Mesangial cell (primary cell): ENCODE results near the gene CD99. TPM values are rescaled to one million over a fixed set of nuclear protein-coding genes. Genes with fewer than 3 reads are reported as not detected.

ENCODE experiments used
- total RNA-seq: library from RNA; depleted of rRNA; stranded (reverse); fragments of >200 nt; gene quantifications from 2 replicates; pipeline ENCODE4 v1.2.3, GENCODE V29; 2015

The CD99 gene, protein sequence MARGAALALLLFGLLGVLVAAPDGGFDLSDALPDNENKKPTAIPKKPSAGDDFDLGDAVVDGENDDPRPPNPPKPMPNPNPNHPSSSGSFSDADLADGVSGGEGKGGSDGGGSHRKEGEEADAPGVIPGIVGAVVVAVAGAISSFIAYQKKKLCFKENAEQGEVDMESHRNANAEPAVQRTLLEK
- total RNA-seq, result 254 and 265 TPM in 2 replicates

DNA sequence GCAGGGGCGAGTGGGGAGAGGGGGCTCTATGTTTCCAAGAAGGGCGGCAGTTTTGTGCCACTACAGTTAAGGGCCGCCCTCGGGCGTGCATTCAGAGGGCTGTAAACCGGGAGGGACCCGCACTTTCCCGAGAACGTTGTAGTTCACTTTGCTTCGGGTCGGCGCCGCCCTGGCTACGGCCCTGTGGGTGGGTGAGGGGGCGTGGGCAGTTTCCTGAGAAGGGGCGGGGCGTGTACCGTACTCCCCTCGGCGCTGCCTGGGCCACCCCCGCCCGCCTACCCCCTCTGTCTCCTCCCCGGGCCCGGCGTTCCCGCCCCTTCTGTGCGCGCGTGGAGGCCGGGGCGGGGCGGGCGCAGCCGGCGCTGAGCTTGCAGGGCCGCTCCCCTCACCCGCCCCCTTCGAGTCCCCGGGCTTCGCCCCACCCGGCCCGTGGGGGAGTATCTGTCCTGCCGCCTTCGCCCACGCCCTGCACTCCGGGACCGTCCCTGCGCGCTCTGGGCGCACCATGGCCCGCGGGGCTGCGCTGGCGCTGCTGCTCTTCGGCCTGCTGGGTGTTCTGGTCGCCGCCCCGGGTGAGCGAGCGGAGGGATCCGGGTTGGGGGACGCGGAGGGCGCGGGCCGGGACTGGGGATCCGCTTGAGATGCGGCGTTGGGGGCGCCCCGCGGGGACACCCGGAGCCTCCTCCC is at the start of gene CD99:
Gene CD99, plus strand, starts transcription at position 440 of the 687 bp plus-strand sequence. Its CDS starts 66 bp downstream, at position 506.

DNA sequence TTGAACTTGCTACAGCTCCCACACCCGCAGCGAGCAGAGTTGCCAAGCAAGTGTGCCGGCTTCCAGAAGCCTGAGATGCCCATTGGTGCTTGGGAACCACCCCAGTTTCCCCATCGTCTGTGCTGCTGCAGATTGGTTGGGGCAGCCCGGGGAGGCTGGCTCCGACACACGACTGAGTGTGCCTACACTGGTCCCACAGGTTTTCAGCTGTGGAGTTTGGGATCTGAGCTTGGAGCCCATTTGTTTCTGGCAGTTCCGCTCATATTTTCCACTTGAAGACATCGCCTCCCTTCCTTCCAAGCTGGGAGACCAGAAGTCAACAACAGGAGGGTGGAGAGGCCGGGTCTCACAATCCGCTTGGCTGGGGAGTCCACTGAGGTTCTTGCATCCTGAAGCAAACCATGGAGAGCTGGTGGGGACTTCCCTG is 60.8 kb downstream of the CD99 start, which contains the start of gene XG:
Gene XG, plus strand, starts transcription at position 167 of the 427 bp plus-strand sequence. Its CDS starts 235 bp downstream, at position 402.

Other genes with a start within 250 kb of the CD99 start
- gene DHRSX, start 190.3 kb upstream of the CD99 start, total RNA-seq, result 18.7 and 31.4 TPM in 2 replicates
- 29.2 and 30.4 TPM in 2 replicates for gene ZBED1, start 190.3 kb upstream of the CD99 start, total RNA-seq
- gene XG, start 60.7 kb downstream of the CD99 start, total RNA-seq, result not detected in 2 replicates
- gene GYG2, start 137.6 kb downstream of the CD99 start, total RNA-seq, result 2.0 and 4.9 TPM in 2 replicates
- 19.4 and 42.7 TPM in 2 replicates for gene ARSD, start 238.0 kb downstream of the CD99 start, total RNA-seq